HEK293T (cell line): Measurements from ENCODE around the gene BCAR3.

ENCODE experiments used
- ELF4 ChIP-seq: fragments of 450-650 bp; IDR thresholded peaks from 2 replicates; pipeline ENCODE4 v1.6.1; 2017; ENCODE audit warnings: antibody characterized with exemption
- FOXM1 ChIP-seq: fragments of 450-650 bp; IDR thresholded peaks from 2 replicates; pipeline ENCODE4 v1.6.1; 2017; ENCODE audit warnings: mild to moderate bottlenecking, borderline replicate concordance
- SUZ12 ChIP-seq: fragments of 450-650 bp; IDR thresholded peaks from 2 replicates; pipeline ENCODE4 v1.6.1; 2016; ENCODE audit warnings: mild to moderate bottlenecking

DNA sequence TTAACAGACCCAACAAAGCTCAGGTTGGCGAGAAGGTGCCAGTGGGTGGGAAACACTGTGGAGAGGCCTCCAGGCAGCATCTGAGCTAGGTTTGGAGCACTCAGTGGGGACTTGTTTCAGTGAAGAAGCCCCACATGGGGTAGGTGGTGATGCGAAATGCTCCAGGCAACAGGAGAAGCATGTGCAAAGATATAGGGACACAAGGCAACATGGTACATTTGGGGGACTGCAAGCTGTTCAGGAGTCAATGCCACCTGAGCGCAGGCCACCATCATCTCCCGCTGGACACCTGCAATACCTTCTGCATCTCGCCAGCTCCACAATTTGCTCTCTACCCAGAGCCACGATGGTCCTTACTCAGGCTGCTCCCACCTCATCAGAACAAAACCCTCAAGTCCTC, 28.0 kb downstream of the BCAR3 start:
- TF ChIP-seq SUZ12, result no peak
- TF ChIP-seq ELF4, result no peak
- no peak for TF ChIP-seq FOXM1
